HUES48 (cell line): Measurements from ENCODE around the gene UNC13A.

ENCODE experiments used
- H3K27ac ChIP-seq: one replicate; pipeline ENCODE4 v1.7.0; 2013; ENCODE audit warnings: low read depth, low read length, inconsistent platforms
- H3K27me3 ChIP-seq: 2 replicates; pipeline ENCODE4 v1.6.1; 2013; ENCODE audit warnings: mild to moderate bottlenecking, low read length; ENCODE audit not compliant: control insufficient read depth, insufficient read depth
- H3K36me3 ChIP-seq: 2 replicates; pipeline ENCODE4 v1.6.1; 2013; ENCODE audit warnings: low read length; ENCODE audit not compliant: control insufficient read depth, insufficient read depth
- H3K4me1 ChIP-seq: 2 replicates; pipeline ENCODE4 v1.6.1; 2013; ENCODE audit warnings: mild to moderate bottlenecking, low read length; ENCODE audit not compliant: control insufficient read depth, insufficient read depth
- H3K4me3 ChIP-seq: 2 replicates; pipeline ENCODE4 v1.5.1; 2013; ENCODE audit warnings: mild to moderate bottlenecking, low read depth, low read length
- H3K9ac ChIP-seq: 2 replicates; pipeline ENCODE4 v1.6.1; 2013; ENCODE audit warnings: mild to moderate bottlenecking, low read depth, low read length, moderate library complexity
- H3K9me3 ChIP-seq: 2 replicates; pipeline ENCODE4 v1.6.1; 2013; ENCODE audit warnings: low read length; ENCODE audit not compliant: control insufficient read depth, insufficient read depth

UNC13A gene

GRCh38 chr19:17565611-17566010 lies 122.5 kb downstream of the UNC13A start:
- no peak overlapping the region for H3K9ac ChIP-seq
- H3K4me3 ChIP-seq: no peak overlapping the region
- H3K36me3 ChIP-seq: peaks cover 17% of the 10 kb centered on the region; the same call in 1 of the 2 replicates
- H3K4me1 ChIP-seq: no peaks in the 10 kb centered on the region
- H3K27ac ChIP-seq: no peak overlapping the region
- no peaks in the 10 kb centered on the region for H3K9me3 ChIP-seq
- H3K27me3 ChIP-seq: no peaks in the 10 kb centered on the region

GRCh38 chr19:17564781-17565180 lies 123.4 kb downstream of the UNC13A start:
- H3K4me3 ChIP-seq: no peak overlapping the region
- no peaks in the 10 kb centered on the region for H3K9me3 ChIP-seq
- peaks cover 22% of the 10 kb centered on the region for H3K36me3 ChIP-seq
- H3K27me3 ChIP-seq: no peaks in the 10 kb centered on the region
- H3K9ac ChIP-seq: no peak overlapping the region
- H3K4me1 ChIP-seq: no peaks in the 10 kb centered on the region
- no peak overlapping the region for H3K27ac ChIP-seq

DNA sequence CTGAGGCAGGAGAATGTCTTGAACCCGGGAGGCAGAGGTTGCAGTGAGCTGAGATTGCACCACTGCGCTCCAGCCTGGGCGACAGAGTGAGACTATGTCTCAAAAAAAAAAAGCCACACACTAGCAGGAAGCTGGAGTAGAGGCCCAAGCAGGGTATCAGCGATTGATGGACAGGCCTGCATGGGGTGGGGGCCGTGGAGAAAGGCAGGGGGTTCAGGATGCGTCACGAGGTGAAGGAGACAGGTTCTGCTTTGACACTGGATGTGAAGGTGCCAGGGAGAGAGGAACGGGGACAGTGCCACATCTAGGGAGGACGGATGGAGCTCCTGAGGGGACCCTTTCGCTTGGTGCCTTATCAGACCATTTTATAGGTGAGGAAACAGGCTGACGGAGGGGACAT lies 125.6 kb downstream of the UNC13A start:
- Histone ChIP-seq H3K36me3 (peaks cover 13% of the 10 kb centered on the region), H3K4me1 (no peaks in the 10 kb centered on the region), H3K9ac (no peak overlapping the region), H3K4me3 (no peak overlapping the region), H3K27me3 (no peaks in the 10 kb centered on the region), H3K9me3 (no peaks in the 10 kb centered on the region), H3K27ac (no peak overlapping the region)

- H3K27me3 ChIP-seq: no peaks in the 10 kb centered on the region
- H3K4me3 ChIP-seq: no peak overlapping the region
- no peaks in the 10 kb centered on the region for H3K4me1 ChIP-seq
- H3K9me3 ChIP-seq: no peaks in the 10 kb centered on the region
- no peak overlapping the region for H3K9ac ChIP-seq
- no peak overlapping the region for H3K27ac ChIP-seq
- peaks cover 13% of the 10 kb centered on the region for H3K36me3 ChIP-seq
Observed at GRCh38 chr19:17562097-17562496, 126.1 kb downstream of the UNC13A start.

DNA sequence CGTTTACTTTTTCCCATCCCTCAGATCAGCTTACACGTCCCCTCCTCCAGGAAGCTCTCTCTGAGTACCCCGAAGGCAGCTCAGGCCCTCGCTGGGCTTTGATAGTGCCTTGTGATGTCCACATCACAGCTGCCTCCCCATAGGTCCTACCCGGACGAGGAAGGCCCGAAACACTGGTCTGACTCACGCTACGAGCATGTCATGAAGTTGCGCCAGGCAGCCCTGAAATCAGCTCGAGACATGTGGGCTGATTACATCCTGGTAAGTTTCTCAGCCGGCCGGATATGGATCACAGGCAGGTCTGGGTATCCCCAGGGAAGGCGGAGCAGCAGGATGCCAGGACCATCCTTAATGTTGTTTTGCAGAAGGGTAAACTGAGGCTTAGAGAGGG lies 128.0 kb downstream of the UNC13A start:
- Histone ChIP-seq H3K9me3 (no peaks in the 10 kb centered on the region), H3K9ac (no peak overlapping the region), H3K4me3 (no peak overlapping the region), H3K36me3 (peaks cover 13% of the 10 kb centered on the region), H3K27ac (no peak overlapping the region), H3K4me1 (no peaks in the 10 kb centered on the region), H3K27me3 (no peaks in the 10 kb centered on the region)

DNA sequence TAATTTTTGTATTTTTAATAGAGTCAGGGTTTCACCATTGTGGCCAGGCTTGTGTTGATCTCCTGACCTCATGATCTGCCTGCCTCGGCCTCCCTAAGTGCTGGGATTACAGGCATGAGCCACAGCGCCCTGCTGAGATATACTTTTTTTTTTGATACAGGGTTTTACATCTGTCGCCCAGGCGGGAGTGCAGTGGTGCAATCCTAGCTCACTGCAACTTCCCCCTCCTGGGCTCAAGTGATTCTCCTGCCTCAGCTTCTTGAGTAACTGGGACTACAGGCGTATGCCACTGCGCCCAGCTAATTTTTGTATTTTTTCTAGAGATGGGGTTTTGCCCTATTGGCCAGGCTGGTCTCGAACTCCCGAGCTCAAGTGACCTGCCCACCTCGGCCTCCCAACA lies 130.7 kb downstream of the UNC13A start:
- Histone ChIP-seq H3K27me3 (no peaks in the 10 kb centered on the region), H3K4me3 (no peak overlapping the region), H3K36me3 (peaks cover 13% of the 10 kb centered on the region), H3K27ac (no peak overlapping the region), H3K9me3 (no peaks in the 10 kb centered on the region), H3K4me1 (no peaks in the 10 kb centered on the region), H3K9ac (no peak overlapping the region)

DNA sequence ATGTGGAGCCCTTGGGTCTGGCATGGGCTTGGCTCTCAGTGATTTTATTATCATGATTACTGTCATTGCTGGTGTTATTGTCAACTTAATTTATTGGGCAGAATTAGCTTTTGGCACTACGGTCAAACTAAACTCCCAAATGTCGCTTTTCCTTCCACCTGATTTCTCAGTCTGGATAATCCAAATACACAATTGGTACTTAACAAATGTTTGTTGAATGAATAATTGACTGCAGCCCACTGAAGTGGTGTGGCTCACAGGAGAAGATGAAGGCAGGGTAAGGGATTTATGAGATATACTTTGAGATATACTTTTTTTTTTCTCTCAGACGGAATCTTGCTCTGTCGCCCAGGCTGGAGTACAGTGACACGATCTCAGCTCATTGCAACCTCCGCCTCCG lies 131.2 kb downstream of the UNC13A start:
- Histone ChIP-seq H3K9ac (no peak overlapping the region), H3K4me1 (no peaks in the 10 kb centered on the region), H3K9me3 (no peaks in the 10 kb centered on the region), H3K36me3 (peaks cover 13% of the 10 kb centered on the region), H3K27me3 (no peaks in the 10 kb centered on the region), H3K27ac (no peak overlapping the region), H3K4me3 (no peak overlapping the region)

GRCh38 chr19:17555929-17556813 lies 132.0 kb downstream of the UNC13A start:
- Histone ChIP-seq H3K4me1 (no peaks in the 10 kb centered on the region), H3K27me3 (no peaks in the 10 kb centered on the region), H3K9ac (peak overlapping the region; percentile 35; the same call in 1 of the 2 replicates), H3K4me3 (peak overlapping the region; percentile 72), H3K36me3 (peaks cover 13% of the 10 kb centered on the region), H3K9me3 (no peaks in the 10 kb centered on the region), H3K27ac (no peak overlapping the region)

GRCh38 chr19:17555480-17555928 lies 132.7 kb downstream of the UNC13A start, which contains the start of gene COLGALT1:
Gene COLGALT1 (plus strand): TSS chr19:17555649. CDS start chr19:17555714, 65 bp downstream.
- peaks cover 12% of the 10 kb centered on the region for H3K36me3 ChIP-seq
- no peaks in the 10 kb centered on the region for H3K27me3 ChIP-seq
- H3K27ac ChIP-seq: no peak within 1 kb of the TSS
- H3K9ac ChIP-seq: peak within 1 kb of the TSS; percentile 35; the same call in 1 of the 2 replicates
- H3K4me3 ChIP-seq: peak within 1 kb of the TSS; percentile 72
- H3K4me1 ChIP-seq: no peaks in the 10 kb centered on the region
- no peaks in the 10 kb centered on the region for H3K9me3 ChIP-seq

GRCh38 chr19:17554968-17555479 lies 133.1 kb downstream of the UNC13A start:
- no peak overlapping the region for H3K9ac ChIP-seq
- H3K27me3 ChIP-seq: no peaks in the 10 kb centered on the region

DNA sequence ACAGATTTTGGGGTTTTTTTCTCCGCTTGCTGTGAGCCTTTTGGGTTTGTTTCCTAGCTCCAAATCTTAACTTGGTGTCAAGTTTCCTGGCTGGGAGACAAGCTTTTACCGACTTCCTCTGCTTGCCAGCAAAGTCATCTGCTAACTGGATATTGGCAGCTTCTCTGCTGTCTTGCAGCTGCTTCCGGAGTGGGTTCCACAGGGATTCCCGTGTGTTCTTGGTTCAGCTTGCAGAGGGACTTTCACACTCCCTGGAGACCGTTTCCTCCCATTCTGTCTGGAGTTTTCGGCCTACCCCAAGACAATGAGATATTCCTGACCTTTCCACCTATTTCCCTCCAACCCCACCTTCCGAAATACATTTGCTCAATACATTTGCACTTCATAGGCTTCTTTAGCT lies 134.9 kb downstream of the UNC13A start:
- no peak overlapping the region for H3K4me3 ChIP-seq
- no peak overlapping the region for H3K9ac ChIP-seq
- H3K27ac ChIP-seq: peak overlapping the region; percentile 42
- no peaks in the 10 kb centered on the region for H3K36me3 ChIP-seq
- no peaks in the 10 kb centered on the region for H3K27me3 ChIP-seq
- H3K9me3 ChIP-seq: no peaks in the 10 kb centered on the region
- H3K4me1 ChIP-seq: no peaks in the 10 kb centered on the region

More at GRCh38 chr19:17554968-17555479, 133.1 kb downstream of the UNC13A start:
- Histone ChIP-seq H3K27ac (no peak overlapping the region), H3K4me1 (no peaks in the 10 kb centered on the region), H3K4me3 (peak overlapping the region; percentile 72), H3K9me3 (no peaks in the 10 kb centered on the region), H3K36me3 (peaks cover 7% of the 10 kb centered on the region)
